Muscle layer of colon (tissue), 2 donors: ENCODE results near the gene SUSD1.

Source experiments
- H3K27ac ChIP-seq: one replicate; pipeline ENCODE4 v1.7.0; 2013; ENCODE audit warnings: low read depth, mild to moderate bottlenecking, low read length, moderate library complexity
- H3K27me3 ChIP-seq, 2 donors: one replicate each; pipeline ENCODE4 v1.7.0; 2013; ENCODE audit warnings: low read length in 2 of 2, mild to moderate bottlenecking in 2 of 2; ENCODE audit not compliant: insufficient read depth in 2 of 2, control insufficient read depth in 1 of 2
- H3K36me3 ChIP-seq: one replicate; pipeline ENCODE4 v1.7.0; 2013; ENCODE audit warnings: mild to moderate bottlenecking, low read length; ENCODE audit not compliant: insufficient read depth
- H3K4me1 ChIP-seq: one replicate; pipeline ENCODE4 v1.7.0; 2013; ENCODE audit warnings: mild to moderate bottlenecking, low read length; ENCODE audit not compliant: insufficient read depth
- H3K4me3 ChIP-seq, 2 donors: one replicate each; pipeline ENCODE4 v1.7.0; 2013; ENCODE audit warnings: low read length in 2 of 2, low read depth in 1 of 2, mild to moderate bottlenecking in 1 of 2, moderate library complexity in 1 of 2
- H3K9ac ChIP-seq: one replicate; pipeline ENCODE4 v1.7.0; 2013; ENCODE audit warnings: low read length
- H3K9me3 ChIP-seq: one replicate; pipeline ENCODE4 v1.7.0; 2013; ENCODE audit warnings: mild to moderate bottlenecking, low read length
- donor health status: abdominal sarcoma.
- donor health status: Adenocarcinoma of cecum.

The SUSD1 gene

GRCh38 chr9:112093147-112093869 is 81.8 kb downstream of the SUSD1 start:
- H3K4me1 ChIP-seq: no peaks in the 10 kb centered on the region
- no peak overlapping the region for H3K27ac ChIP-seq

GRCh38 chr9:112091810-112092209 is 83.3 kb downstream of the SUSD1 start:
- Histone ChIP-seq H3K4me1 (no peaks in the 10 kb centered on the region), H3K4me3 (no peak overlapping the region), H3K27ac (no peak overlapping the region), H3K27me3 (no peaks in the 10 kb centered on the region), H3K9me3 (no peaks in the 10 kb centered on the region), H3K36me3 (no peaks in the 10 kb centered on the region), H3K9ac (no peak overlapping the region)

More at GRCh38 chr9:112093147-112093869, 81.8 kb downstream of the SUSD1 start:
- Histone ChIP-seq H3K36me3 (no peaks in the 10 kb centered on the region), H3K9ac (no peak overlapping the region), H3K4me3 (no peak overlapping the region), H3K9me3 (no peaks in the 10 kb centered on the region), H3K27me3 (no peaks in the 10 kb centered on the region)

- no peaks in the 10 kb centered on the region for H3K9me3 ChIP-seq
- H3K4me3 ChIP-seq: no peak overlapping the region
- H3K9ac ChIP-seq: no peak overlapping the region
- no peaks in the 10 kb centered on the region for H3K27me3 ChIP-seq
- no peak overlapping the region for H3K27ac ChIP-seq
- no peaks in the 10 kb centered on the region for H3K36me3 ChIP-seq
- H3K4me1 ChIP-seq: no peaks in the 10 kb centered on the region
Measured at GRCh38 chr9:112087506-112087905, 87.6 kb downstream of the SUSD1 start.

GRCh38 chr9:112086627-112087026 is 88.5 kb downstream of the SUSD1 start:
- Histone ChIP-seq H3K9ac (no peak overlapping the region), H3K36me3 (no peaks in the 10 kb centered on the region), H3K9me3 (no peaks in the 10 kb centered on the region), H3K27me3 (no peaks in the 10 kb centered on the region), H3K4me1 (no peaks in the 10 kb centered on the region), H3K4me3 (no peak overlapping the region), H3K27ac (no peak overlapping the region)

GRCh38 chr9:112084907-112085306 is 90.2 kb downstream of the SUSD1 start:
- Histone ChIP-seq H3K9ac (no peak overlapping the region), H3K9me3 (no peaks in the 10 kb centered on the region), H3K27ac (no peak overlapping the region)

GRCh38 chr9:112084334-112084733 is 90.8 kb downstream of the SUSD1 start:
- H3K36me3 ChIP-seq: no peaks in the 10 kb centered on the region
- H3K27ac ChIP-seq: no peak overlapping the region
- no peaks in the 10 kb centered on the region for H3K9me3 ChIP-seq
- H3K4me1 ChIP-seq: no peaks in the 10 kb centered on the region
- no peaks in the 10 kb centered on the region for H3K27me3 ChIP-seq
- H3K4me3 ChIP-seq: no peak overlapping the region
- no peak overlapping the region for H3K9ac ChIP-seq

More at GRCh38 chr9:112084907-112085306, 90.2 kb downstream of the SUSD1 start:
- Histone ChIP-seq H3K4me3 (no peak overlapping the region), H3K27me3 (no peaks in the 10 kb centered on the region), H3K36me3 (no peaks in the 10 kb centered on the region), H3K4me1 (no peaks in the 10 kb centered on the region)

GRCh38 chr9:112081918-112082729 is 93.0 kb downstream of the SUSD1 start:
- Histone ChIP-seq H3K9ac (no peak overlapping the region), H3K9me3 (no peaks in the 10 kb centered on the region), H3K36me3 (no peaks in the 10 kb centered on the region), H3K4me3 (no peak overlapping the region), H3K27ac (no peak overlapping the region), H3K4me1 (no peaks in the 10 kb centered on the region), H3K27me3 (no peaks in the 10 kb centered on the region)

- Histone ChIP-seq H3K36me3 (no peaks in the 10 kb centered on the region), H3K9me3 (no peaks in the 10 kb centered on the region), H3K4me3 (no peak overlapping the region), H3K27me3 (no peaks in the 10 kb centered on the region), H3K4me1 (no peaks in the 10 kb centered on the region), H3K9ac (no peak overlapping the region), H3K27ac (no peak overlapping the region)
Measured at GRCh38 chr9:112080831-112081542, 94.1 kb downstream of the SUSD1 start.

GRCh38 chr9:112078432-112078831 is 96.7 kb downstream of the SUSD1 start:
- Histone ChIP-seq H3K9me3 (no peaks in the 10 kb centered on the region), H3K27me3 (no peaks in the 10 kb centered on the region), H3K9ac (no peak overlapping the region), H3K27ac (no peak overlapping the region), H3K4me1 (peaks cover 14% of the 10 kb centered on the region), H3K36me3 (no peaks in the 10 kb centered on the region), H3K4me3 (no peak overlapping the region)

GRCh38 chr9:112076814-112077213 is 98.3 kb downstream of the SUSD1 start:
- Histone ChIP-seq H3K27ac (no peak overlapping the region), H3K36me3 (no peaks in the 10 kb centered on the region), H3K4me1 (peaks cover 22% of the 10 kb centered on the region), H3K9ac (no peak overlapping the region), H3K27me3 (no peaks in the 10 kb centered on the region), H3K9me3 (no peaks in the 10 kb centered on the region), H3K4me3 (no peak overlapping the region)

- Histone ChIP-seq H3K9me3 (no peaks in the 10 kb centered on the region), H3K36me3 (no peaks in the 10 kb centered on the region), H3K4me3 (no peak overlapping the region), H3K9ac (peak overlapping the region; percentile 12), H3K27me3 (no peaks in the 10 kb centered on the region), H3K4me1 (peaks cover 22% of the 10 kb centered on the region), H3K27ac (peak overlapping the region; percentile 46)
Measured at GRCh38 chr9:112075009-112075378, 100.1 kb downstream of the SUSD1 start.
